Nephron progenitor cell (in vitro differentiated cells): ENCODE measurements around the gene DYDC2.

Experiments
- DNase-seq: peaks from one replicate; pipeline ENCODE4 v3.0.0; 2021
- H3K27ac Mint-ChIP-seq: 2 replicates; pipeline ENCODE4 v1.8.0; 2021; ENCODE audit warnings: mild to moderate bottlenecking, moderate library complexity, mixed read lengths
- H3K27me3 Mint-ChIP-seq: 2 replicates; pipeline ENCODE4 v1.8.0; 2021; ENCODE audit warnings: mild to moderate bottlenecking, low read depth, mixed read lengths; ENCODE audit not compliant: poor library complexity
- H3K36me3 Mint-ChIP-seq: 2 replicates; pipeline ENCODE4 v1.8.0; 2021; ENCODE audit warnings: low read depth, mixed read lengths
- H3K4me1 Mint-ChIP-seq: 2 replicates; pipeline ENCODE4 v1.8.0; 2021; ENCODE audit warnings: mixed read lengths
- H3K4me3 Mint-ChIP-seq: 2 replicates; pipeline ENCODE4 v1.8.0; 2021; ENCODE audit warnings: mild to moderate bottlenecking, moderate library complexity, mixed read lengths
- H3K9me3 Mint-ChIP-seq: 2 replicates; pipeline ENCODE4 v1.8.0; 2021; ENCODE audit warnings: mild to moderate bottlenecking, moderate library complexity, mixed read lengths
- CTCF ChIP-seq: fragments of 200-600 bp; sonication (generic); IDR thresholded peaks from 2 replicates; pipeline ENCODE4 v1.5.0; 2021; ENCODE audit warnings: antibody characterized with exemption

The DYDC2 gene

GRCh38 chr10:80406204-80406603, 49.6 kb downstream of the DYDC2 start:
- no peaks in the 10 kb centered on the region for H3K36me3 Mint-ChIP-seq
- no peaks in the 10 kb centered on the region for H3K9me3 Mint-ChIP-seq
- no peak for DNase-seq
- no peak for TF ChIP-seq CTCF
- H3K27me3 Mint-ChIP-seq, result no peaks in the 10 kb centered on the region
- H3K27ac Mint-ChIP-seq, result peak overlapping the region; percentile 92
- peak overlapping the region; percentile 40 for H3K4me3 Mint-ChIP-seq
- H3K4me1 Mint-ChIP-seq, result peaks cover 52% of the 10 kb centered on the region

GRCh38 chr10:80407812-80408241, 51.2 kb downstream of the DYDC2 start:
- Mint-ChIP-seq H3K27me3 (no peaks in the 10 kb centered on the region), H3K4me1 (peaks cover 68% of the 10 kb centered on the region), H3K4me3 (peak overlapping the region; percentile 92), H3K36me3 (peaks cover 5% of the 10 kb centered on the region), H3K9me3 (no peaks in the 10 kb centered on the region), H3K27ac (peak overlapping the region; percentile 93)
- peak; percentile 15 for DNase-seq
- TF ChIP-seq CTCF, result no peak

GRCh38 chr10:80408242-80409101, 51.9 kb downstream of the DYDC2 start, which contains the start of gene PRXL2A:
Gene PRXL2A (plus strand): TSS chr10:80408551. CDS start chr10:80420468, 11,917 bp downstream.
- peaks cover 5% of the 10 kb centered on the region for H3K36me3 Mint-ChIP-seq
- DNase-seq, result peak; percentile 97
- H3K27ac Mint-ChIP-seq, result peak within 1 kb of the TSS; percentile 93
- H3K27me3 Mint-ChIP-seq, result no peaks in the 10 kb centered on the region
- peaks cover 74% of the 10 kb centered on the region for H3K4me1 Mint-ChIP-seq
- H3K9me3 Mint-ChIP-seq, result no peaks in the 10 kb centered on the region
- peak within 1 kb of the TSS; percentile 92 for H3K4me3 Mint-ChIP-seq
- no peak for TF ChIP-seq CTCF

- no peaks in the 10 kb centered on the region for H3K9me3 Mint-ChIP-seq
- H3K27me3 Mint-ChIP-seq, result no peaks in the 10 kb centered on the region
- peaks cover 5% of the 10 kb centered on the region for H3K36me3 Mint-ChIP-seq
- H3K4me1 Mint-ChIP-seq, result peaks cover 81% of the 10 kb centered on the region
- TF ChIP-seq CTCF, result no peak
- no peak overlapping the region for H3K27ac Mint-ChIP-seq
- DNase-seq, result no peak
- H3K4me3 Mint-ChIP-seq, result peak overlapping the region; percentile 92
These were observed 52.5 kb downstream of the DYDC2 start for GRCh38 chr10:80409121-80409520.

GRCh38 chr10:80410122-80410521, 53.5 kb downstream of the DYDC2 start:
- peak overlapping the region; percentile 92 for H3K4me3 Mint-ChIP-seq
- H3K27me3 Mint-ChIP-seq, result no peaks in the 10 kb centered on the region

More at GRCh38 chr10:80410122-80410521, 53.5 kb downstream of the DYDC2 start:
- peaks cover 5% of the 10 kb centered on the region for H3K36me3 Mint-ChIP-seq
- no peak for TF ChIP-seq CTCF
- H3K4me1 Mint-ChIP-seq, result peaks cover 89% of the 10 kb centered on the region
- DNase-seq, result no peak
- H3K9me3 Mint-ChIP-seq, result no peaks in the 10 kb centered on the region
- H3K27ac Mint-ChIP-seq, result no peak overlapping the region
